Peyer's patch (tissue), 4 donors: ENCODE data around the gene DPF3. TPM values are rescaled to one million over a fixed set of nuclear protein-coding genes. Genes with fewer than 3 reads are reported as not detected.

Source experiments
- DNase-seq, 3 donors: peaks; one replicate each; pipeline ENCODE4 v3.0.0-alpha.2; 2017 to 2019
- H3K27ac ChIP-seq, 4 donors: fragments of 200-600 bp; sonication (generic); one replicate each; pipeline ENCODE4 v1.5.1; 2016 to 2019
- H3K27me3 ChIP-seq, 2 donors: fragments of 200-600 bp; sonication (generic); one replicate each; pipeline ENCODE4 v1.5.1; 2019
- H3K36me3 ChIP-seq, 3 donors: fragments of 200-600 bp; sonication (generic); one replicate each; pipeline ENCODE4 v1.5.1; 2016 to 2019
- H3K4me1 ChIP-seq, 4 donors: fragments of 200-600 bp; sonication (generic); one replicate each; pipeline ENCODE4 v1.5.1; 2016 to 2019
- H3K4me3 ChIP-seq, 4 donors: fragments of 200-600 bp; sonication (generic); 1 replicate in 3 of 4; 2 replicates in 1 of 4; pipeline ENCODE4 v1.5.1; 2016 to 2019; ENCODE audit warnings: mild to moderate bottlenecking in 1 of 4
- H3K9me3 ChIP-seq, 4 donors: fragments of 200-600 bp; sonication (generic); one replicate each; pipeline ENCODE4 v1.5.1; 2016 to 2019; ENCODE audit warnings: mild to moderate bottlenecking in 1 of 4
- CTCF ChIP-seq, 6 experiments: fragments of 450-650 bp in 4 of 6; fragments of 200-600 bp in 2 of 6; sonication (generic) in 1 of 6; IDR thresholded peaks; one replicate each; pipeline ENCODE4 v1.5.1; 2017 to 2019; ENCODE audit warnings: antibody characterized with exemption in 6 of 6, mild to moderate bottlenecking in 3 of 6, moderate library complexity in 1 of 6
- POLR2A ChIP-seq, 2 donors: fragments of 450-650 bp; IDR thresholded peaks; one replicate each; pipeline ENCODE4 v1.5.1; 2017; ENCODE audit warnings: antibody characterized with exemption in 2 of 2, mild to moderate bottlenecking in 2 of 2, moderate library complexity in 2 of 2
- total RNA-seq, 4 donors: library from RNA; depleted of rRNA; stranded (reverse); fragments of >200 nt; gene quantifications; one replicate each; pipeline ENCODE4 v1.1.0, GENCODE V29; 2016

Gene DPF3
- total RNA-seq, 4 donors from 2014 or later: 10.7 to 25.6 (median 17.9) TPM

DNA sequence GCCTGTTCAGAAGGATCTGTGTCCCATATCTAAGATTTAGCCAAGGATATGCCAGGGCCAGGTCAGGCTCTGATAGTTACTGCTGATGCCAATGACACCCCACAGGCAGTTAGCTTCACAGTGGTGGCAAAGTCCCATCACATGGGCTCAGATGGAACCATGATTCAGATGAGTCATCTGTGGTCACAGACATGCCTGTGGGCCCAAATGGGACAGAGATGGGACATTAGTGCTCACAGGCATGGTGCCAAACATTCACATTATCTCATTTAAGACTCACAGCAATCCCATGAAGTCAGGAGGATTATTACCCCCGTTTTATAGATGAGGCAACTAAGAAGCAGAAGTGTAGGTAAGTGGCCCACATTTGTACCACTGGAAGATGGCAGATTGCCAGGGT is 207.8 kb downstream of the DPF3 start:
- no peaks in the 10 kb centered on the region for H3K4me1 ChIP-seq
- DNase-seq: no peak

GRCh38 chr14:72685456-72685855 is 208.4 kb downstream of the DPF3 start:
- Histone ChIP-seq H3K36me3 (no peaks in the 10 kb centered on the region), H3K4me1 (no peaks in the 10 kb centered on the region), H3K27ac (no peak overlapping the region), H3K4me3 (no peak overlapping the region), H3K9me3 (no peaks in the 10 kb centered on the region), H3K27me3 (no peaks in the 10 kb centered on the region)
- no peak for DNase-seq
- no peak for TF ChIP-seq CTCF (IDR thresholded peaks at IDR 0.05)
- TF ChIP-seq POLR2A (IDR thresholded peaks at IDR 0.05): no peak

More for the DNA sequence above, 207.8 kb downstream of the DPF3 start:
- Histone ChIP-seq H3K9me3 (no peaks in the 10 kb centered on the region), H3K27ac (no peak overlapping the region), H3K27me3 (no peaks in the 10 kb centered on the region), H3K4me3 (no peak overlapping the region), H3K36me3 (no peaks in the 10 kb centered on the region)
- TF ChIP-seq CTCF (IDR thresholded peaks at IDR 0.05) (no peak), POLR2A (IDR thresholded peaks at IDR 0.05) (no peak)

DNA sequence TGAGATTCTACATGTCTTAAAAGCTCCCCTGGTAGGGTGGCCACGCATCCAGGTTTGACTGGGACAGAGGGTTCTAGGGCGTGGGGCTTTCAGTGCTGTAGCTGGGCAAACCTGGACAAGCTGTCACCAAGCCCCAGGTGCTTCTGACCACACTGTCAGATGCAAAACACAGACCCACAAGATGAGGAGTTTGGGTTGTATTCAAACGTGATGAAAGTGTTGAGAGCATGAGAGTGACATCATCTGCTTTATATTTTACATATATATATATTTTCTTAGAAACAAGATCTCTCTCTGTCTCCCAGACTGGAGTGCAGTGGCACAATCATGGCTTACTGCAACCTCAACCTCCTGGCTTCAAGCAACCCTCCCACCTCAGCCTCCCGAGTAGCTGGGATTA is 210.1 kb downstream of the DPF3 start:
- DNase-seq: no peak
- Histone ChIP-seq H3K36me3 (no peaks in the 10 kb centered on the region), H3K27me3 (no peaks in the 10 kb centered on the region), H3K27ac (no peak overlapping the region), H3K4me3 (no peak overlapping the region), H3K9me3 (no peaks in the 10 kb centered on the region), H3K4me1 (no peaks in the 10 kb centered on the region)
- TF ChIP-seq CTCF (IDR thresholded peaks at IDR 0.05) (no peak), POLR2A (IDR thresholded peaks at IDR 0.05) (no peak)

GRCh38 chr14:72682188-72682587 is 211.7 kb downstream of the DPF3 start:
- Histone ChIP-seq H3K27me3 (no peaks in the 10 kb centered on the region), H3K4me3 (no peak overlapping the region), H3K27ac (no peak overlapping the region), H3K9me3 (no peaks in the 10 kb centered on the region), H3K4me1 (no peaks in the 10 kb centered on the region), H3K36me3 (no peaks in the 10 kb centered on the region)
- no peak for TF ChIP-seq POLR2A (IDR thresholded peaks at IDR 0.05)
- no peak for TF ChIP-seq CTCF (IDR thresholded peaks at IDR 0.05)
- DNase-seq: no peak

DNA sequence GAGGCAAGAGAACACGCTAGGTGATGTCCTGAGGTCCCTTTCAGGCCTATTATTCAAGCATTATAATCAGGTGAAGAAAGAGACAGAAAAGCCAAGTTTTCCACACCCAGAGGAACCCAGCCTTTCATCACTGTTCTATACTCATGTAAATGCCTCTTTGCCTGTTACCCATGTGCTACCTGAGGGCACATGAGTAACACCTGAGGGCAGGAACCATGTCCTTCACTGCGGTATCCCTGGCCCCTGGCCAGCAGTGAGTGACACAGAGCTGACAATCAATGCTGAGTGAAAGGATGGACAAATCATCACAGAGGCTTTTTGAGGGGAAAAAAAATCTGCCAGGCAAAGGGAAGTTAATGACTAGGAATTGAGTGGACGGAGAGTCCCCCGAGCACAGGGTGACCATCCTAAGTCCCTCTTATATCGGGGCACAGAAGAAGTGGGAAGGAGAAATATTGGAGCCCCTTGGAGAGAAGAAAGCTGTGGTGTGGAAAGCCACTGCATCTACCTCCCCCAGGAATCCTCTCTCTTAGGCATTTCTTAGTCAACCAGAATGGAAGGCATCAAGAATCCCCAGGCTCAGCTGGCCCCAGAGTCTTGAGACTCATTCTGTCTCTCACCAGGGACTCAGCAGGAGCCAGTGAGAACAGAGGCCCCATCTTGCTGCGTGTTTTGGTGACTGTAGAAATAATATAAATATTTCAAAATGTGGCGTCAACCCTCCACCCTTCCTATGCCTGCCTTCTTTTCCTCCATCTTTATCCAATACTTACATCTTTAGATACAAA is 212.9 kb downstream of the DPF3 start:
- H3K27me3 ChIP-seq: no peaks in the 10 kb centered on the region
- no peaks in the 10 kb centered on the region for H3K4me1 ChIP-seq
- H3K36me3 ChIP-seq: no peaks in the 10 kb centered on the region
- no peak for TF ChIP-seq CTCF (IDR thresholded peaks at IDR 0.05)
- TF ChIP-seq POLR2A (IDR thresholded peaks at IDR 0.05): no peak
- H3K9me3 ChIP-seq: no peaks in the 10 kb centered on the region
- no peak overlapping the region for H3K4me3 ChIP-seq
- H3K27ac ChIP-seq: no peak overlapping the region
- no peak for DNase-seq
